NCI-H2227 (cell line): ENCODE measurements around the gene INVS.
"Not testable (repeated sequence)": the region's sequence is repeated elsewhere in the genome, so short reads cannot be mapped to it uniquely, and the experiment has no call there.

Source experiments
- DNase-seq: peaks from one replicate; lab custom pipeline; 2025; ENCODE audit not compliant: unreplicated experiment; lab: John Stamatoyannopoulos, UW

INVS gene, protein sequence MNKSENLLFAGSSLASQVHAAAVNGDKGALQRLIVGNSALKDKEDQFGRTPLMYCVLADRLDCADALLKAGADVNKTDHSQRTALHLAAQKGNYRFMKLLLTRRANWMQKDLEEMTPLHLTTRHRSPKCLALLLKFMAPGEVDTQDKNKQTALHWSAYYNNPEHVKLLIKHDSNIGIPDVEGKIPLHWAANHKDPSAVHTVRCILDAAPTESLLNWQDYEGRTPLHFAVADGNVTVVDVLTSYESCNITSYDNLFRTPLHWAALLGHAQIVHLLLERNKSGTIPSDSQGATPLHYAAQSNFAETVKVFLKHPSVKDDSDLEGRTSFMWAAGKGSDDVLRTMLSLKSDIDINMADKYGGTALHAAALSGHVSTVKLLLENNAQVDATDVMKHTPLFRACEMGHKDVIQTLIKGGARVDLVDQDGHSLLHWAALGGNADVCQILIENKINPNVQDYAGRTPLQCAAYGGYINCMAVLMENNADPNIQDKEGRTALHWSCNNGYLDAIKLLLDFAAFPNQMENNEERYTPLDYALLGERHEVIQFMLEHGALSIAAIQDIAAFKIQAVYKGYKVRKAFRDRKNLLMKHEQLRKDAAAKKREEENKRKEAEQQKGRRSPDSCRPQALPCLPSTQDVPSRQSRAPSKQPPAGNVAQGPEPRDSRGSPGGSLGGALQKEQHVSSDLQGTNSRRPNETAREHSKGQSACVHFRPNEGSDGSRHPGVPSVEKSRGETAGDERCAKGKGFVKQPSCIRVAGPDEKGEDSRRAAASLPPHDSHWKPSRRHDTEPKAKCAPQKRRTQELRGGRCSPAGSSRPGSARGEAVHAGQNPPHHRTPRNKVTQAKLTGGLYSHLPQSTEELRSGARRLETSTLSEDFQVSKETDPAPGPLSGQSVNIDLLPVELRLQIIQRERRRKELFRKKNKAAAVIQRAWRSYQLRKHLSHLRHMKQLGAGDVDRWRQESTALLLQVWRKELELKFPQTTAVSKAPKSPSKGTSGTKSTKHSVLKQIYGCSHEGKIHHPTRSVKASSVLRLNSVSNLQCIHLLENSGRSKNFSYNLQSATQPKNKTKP

DNA sequence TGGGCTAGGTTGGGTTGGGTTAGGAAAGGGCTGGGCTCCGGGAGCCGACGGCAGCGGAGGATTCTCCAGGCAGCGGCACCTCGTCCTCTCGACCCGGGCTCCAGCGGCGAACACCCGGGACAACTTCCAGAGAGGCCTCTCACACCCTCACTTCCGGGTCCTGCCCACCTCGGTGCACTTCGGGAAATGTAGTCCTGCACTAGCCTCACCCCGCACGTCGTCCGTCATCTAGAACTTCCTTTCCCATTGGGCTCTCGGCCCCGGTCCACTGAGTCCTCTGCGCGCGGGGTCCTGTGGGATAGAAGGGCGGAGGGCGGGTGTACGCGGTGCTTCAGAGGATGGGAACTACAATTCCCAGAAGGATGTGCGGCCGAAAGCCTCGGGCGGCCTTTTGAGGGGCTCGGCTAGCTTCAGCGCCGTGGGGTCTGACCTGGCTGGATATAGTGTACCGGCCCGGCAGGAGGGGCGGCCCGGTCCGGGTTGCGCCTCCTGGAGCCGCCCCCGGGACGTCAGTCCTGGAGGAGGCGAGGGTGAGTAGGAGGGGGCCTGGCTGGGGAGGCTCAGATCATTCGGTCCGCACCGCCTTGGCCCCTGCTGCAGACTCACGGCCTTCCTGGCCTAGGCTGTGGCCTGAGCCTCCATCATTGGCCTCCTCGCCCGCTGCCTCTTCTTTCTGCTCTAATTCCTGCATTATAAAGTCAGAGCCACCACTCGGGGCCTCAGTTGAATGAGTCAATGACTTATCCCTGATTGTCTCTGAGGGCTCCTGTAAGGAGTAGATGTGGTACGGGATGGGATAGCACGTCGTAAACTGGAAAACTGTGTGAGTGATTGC is at the start of gene INVS, which contains the start of gene ERP44:
Gene INVS, plus strand, starts transcription at position 357 of the 835 bp plus-strand sequence. CDS start 5,279 bp downstream, outside the sequence.
Gene ERP44, minus strand, starts transcription at position 114 of the 835 bp plus-strand sequence. CDS start 160 bp downstream, outside the sequence.
- peak; percentile 97 for DNase-seq

DNA sequence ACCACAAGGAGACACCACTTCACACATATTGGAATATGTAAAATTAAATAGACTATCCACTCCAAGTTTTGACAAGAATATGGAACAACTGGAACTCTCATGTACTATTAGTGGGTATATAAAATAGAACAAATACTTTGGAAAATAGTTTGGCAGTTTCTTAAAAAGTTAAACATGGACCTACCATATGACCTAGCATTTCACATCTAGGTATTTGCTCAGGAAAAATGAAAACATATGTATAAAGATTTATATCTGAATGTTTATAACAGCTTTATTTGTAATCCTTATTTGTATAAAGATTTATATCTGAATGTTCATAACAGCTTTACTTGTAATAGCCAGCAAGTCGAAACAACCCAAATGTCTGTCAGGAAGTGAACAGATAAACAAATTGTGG is 49.5 kb upstream of the INVS start:
- no peak for DNase-seq

DNA sequence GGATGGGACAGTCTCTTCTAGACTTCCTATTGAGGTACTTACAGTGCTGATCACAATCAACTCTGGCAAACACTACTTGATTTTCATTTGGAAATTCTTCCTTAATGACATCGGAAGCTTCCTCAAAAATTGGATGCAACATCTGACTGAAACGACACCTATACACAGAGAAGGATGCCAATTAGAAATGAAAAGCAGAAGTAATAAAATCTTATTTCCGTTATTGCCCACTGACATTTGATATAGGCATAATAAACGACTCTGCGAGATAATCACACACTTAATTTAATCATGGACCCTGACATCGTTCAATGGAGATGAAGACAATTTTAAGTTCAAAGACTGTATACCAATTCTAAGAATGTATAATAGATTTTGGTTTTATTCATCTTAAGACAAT is 46.7 kb upstream of the INVS start:
- no peak for DNase-seq

DNA sequence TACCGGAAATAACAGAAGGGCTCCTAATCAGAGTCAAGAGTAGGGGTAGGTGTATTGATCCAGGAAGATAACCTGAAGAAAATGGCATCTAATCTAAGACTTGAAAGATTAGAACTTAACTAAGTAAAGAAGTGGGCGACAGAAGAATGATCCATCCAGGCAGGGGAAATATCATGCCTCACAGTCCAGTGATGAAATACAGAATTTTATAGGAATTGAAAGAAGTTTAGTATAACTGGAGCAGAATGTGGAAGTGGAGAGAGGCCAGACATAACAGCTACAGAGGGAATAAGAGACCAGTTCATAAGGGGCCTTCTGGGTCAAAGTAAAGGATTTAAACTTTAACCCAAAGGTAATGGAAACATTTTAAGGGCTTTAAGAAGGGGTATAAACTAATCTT is 42.5 kb upstream of the INVS start:
- no peak for DNase-seq

DNA sequence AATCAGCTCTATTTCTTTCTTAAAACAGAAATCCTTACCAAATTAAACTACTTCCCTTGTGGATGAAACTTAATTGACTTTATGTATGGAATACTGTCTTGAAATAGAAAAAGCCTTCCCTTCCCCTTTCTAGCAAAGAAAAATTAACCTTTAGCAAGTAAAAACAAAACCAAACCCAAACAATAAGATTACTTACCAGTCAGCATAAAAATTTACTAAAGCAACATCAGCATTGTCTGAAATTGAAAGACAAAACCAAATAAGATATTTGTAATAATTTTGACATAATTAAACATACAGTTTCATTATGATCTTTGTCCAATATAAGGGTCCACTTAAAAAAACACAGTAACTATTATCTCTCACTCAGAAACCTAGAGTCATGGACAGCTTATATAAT is 41.4 kb upstream of the INVS start:
- no peak for DNase-seq

DNA sequence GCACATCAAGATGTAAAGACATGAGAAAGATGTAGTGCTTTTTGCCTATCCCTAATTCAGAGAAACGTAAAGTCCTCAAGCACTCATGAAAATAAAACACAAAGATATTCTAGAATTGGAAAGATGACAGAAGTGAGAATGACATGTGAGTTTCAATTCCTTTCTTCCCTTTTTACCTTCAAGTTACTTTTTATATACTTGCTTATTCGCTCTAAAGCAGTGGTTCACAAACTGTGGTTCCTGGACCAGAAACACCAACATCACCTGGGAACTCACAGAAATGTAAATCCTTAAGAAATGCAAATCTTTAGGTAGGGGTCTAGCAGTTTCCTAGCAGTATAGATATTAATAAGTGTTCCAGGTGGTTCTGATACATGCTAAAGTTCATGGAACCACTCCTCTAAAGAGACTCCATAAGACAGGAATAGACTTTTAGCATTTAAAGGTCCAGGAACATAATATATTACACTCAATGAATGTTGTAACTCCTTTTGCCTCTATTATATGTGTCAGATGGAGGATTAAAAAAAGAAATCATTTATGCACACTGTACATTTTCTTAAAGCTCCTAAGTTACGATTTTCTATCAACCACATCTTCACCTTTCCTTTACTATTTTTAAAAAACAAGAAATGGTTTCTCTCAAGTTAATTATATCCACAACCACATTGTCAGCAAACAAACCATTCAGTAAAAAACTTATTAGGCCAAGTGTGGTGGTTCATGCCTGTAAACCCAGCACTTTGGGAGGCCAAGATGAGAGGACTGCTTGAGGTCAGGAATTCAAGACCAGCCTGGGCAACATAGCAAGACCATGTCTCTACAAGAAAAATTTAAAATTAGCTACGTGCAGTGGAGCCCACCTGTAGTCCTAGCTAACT is 40.1 kb upstream of the INVS start:
- no peak for DNase-seq

DNA sequence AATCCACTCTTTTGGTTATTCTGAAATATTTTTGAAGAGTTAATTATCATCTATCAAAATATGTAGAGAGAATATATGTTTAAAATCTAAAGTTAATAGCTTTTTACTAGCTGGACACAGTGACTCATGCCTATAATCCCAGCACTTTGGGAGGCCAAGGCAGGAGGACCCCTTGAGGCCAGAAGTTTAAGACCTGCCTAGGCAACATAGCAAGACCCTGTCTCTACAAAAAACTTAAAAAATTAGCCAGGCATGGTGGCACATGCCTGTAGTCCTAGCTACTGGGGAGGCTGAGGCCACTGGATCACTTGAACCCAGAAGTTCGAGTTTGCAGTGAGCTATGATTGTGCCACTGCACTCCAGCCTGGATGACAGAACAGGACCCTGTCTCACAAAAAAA is 36.4 kb upstream of the INVS start:
- not testable (repeated sequence) for DNase-seq

DNA sequence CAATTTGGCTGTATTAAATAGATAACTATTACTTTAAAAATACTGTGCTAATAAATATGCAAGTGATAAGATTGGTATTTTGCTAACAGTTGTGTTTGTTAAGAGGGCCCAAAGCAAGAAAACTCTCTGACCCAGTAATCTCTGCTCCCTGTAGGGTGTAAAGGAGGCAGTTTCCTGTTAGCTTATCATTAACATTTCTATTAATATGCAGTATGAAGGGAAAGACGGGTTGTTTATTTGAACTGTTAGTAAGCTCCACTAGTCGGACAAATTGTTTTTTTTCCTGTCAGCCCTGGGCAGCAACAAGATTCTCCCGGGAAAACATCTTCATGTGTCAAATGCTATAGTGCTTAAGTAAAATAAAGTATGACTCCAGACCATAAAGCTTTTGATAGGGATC is 35.9 kb upstream of the INVS start:
- no peak for DNase-seq

DNA sequence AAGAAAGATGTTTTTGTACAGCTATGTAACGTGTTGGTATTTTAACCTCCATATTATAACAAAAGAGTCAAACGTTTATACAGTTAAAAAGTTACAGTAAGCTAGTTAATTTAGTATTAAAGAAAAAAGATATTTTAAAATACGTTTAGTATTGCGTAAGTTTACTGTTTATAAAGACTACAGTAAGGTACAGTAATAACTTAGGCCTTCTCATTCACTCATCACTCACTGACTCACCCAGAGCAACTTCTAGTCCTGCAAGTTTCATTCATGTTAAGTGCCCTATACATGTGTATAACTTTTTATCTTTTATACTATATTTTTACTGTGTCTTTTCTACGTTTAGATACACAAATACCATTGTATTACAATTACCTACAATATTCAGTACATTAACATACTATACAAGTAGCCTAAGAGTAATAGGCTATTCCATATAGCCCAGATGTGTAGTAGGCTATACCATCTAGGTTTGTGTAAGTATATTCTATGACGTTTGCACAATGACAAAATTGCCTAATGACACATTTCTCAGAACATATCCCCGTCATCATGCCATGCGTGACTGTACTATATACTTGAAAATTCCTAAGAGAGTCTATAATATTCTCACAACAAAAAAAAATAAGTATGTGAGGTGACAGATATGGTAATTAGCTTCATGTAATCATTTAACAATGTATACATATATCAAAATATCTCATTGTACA is 34.0 kb upstream of the INVS start:
- no peak for DNase-seq

DNA sequence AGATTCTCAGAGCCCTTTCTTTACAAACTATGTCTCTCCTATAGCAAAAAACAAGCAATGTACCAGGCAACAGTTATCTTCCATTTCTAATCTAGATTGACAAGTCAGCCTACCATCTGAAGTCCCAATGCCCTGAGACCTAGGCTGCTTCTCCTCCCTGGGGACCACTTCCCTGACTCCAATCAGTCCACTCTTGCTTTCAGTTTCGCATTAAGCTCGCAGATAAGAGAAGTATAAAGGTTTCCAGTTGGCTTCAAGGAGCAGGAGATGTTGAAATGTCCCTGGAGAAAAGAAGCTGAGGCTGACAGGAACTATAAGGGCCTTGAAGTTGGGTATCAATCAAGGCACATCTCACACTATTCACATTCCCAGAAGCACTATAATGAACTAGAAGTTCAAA is 32.5 kb upstream of the INVS start:
- DNase-seq = no peak

DNA sequence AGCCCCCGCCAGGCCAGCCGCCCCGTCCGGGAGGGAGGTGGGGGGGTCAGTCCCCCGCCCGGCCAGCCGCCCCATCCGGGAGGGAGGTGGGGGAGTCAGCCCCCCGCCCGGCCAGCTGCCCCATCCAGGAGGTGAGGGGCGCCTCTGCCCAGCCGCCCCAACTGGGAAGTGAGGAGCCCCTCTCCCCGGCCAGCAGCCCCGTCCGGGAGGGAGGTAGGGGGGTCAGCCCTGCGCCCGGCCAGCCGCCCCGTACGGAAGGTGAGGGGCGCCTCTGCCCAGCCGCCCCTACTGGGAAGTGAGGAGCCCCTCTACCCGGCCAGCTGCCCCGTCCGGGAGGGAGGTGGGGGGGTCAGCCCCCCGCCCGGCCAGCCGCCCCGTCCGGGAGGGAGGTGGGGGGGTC is 31.1 kb upstream of the INVS start:
- not testable (repeated sequence) for DNase-seq

DNA sequence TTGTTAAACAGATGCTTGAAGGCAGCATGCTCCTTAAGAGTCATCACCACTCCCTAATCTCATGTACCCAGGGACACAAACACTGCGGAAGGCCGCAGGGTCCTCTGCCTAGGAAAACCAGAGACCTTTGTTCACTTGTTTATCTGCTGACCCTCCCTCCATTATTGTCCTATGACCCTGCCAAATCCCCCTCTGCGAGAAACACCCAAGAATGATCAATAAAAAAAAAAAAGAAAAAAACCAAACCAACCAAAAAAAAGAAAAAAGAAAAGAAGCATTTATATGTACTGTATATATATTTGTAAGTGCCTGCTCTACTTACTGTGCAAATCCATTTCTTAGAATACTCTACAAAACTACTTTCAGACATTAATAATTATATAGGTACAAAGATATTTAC is 30.0 kb upstream of the INVS start:
- not testable (repeated sequence) for DNase-seq

DNA sequence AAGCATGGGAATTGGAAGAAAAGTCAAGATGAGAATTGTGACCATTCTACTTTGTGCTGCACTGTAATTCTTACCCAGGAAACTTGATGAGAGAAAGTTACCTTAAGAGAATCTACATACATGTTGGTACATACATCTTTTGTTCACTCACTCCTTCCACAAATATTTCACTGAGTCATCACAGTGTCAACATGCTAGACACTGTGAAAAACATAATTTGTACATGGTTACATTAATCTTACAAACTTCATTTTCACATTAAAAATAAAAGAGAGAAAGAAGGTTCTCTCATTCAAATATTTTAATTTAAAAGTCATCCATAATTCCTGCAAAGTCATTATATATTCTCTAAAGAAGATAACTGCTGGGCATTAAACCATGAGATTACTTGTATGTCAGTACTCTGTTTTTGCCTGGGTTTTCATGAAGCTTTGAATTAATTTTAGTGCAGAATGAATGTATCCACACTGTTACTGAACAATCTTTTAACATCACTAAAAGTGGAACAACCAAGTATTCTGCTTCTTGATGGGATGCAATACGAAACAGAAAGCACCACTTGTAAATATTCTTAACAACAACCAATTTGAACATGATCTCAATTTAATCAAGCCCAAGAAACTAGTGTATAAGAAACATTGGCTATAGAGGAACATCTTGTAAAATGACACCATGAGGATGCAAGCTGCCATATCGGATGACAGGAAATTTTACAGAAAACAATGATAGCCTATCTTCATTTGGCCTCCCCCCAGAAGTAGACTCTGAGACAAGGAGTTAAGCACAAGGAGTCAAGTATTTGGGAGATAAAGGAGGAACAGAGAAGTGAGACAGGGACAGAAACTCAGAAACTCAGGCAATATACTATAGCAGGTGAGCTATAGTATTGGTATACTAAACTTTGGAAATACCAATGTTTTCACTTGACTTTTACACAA is 28.7 kb upstream of the INVS start:
- DNase-seq = no peak

DNA sequence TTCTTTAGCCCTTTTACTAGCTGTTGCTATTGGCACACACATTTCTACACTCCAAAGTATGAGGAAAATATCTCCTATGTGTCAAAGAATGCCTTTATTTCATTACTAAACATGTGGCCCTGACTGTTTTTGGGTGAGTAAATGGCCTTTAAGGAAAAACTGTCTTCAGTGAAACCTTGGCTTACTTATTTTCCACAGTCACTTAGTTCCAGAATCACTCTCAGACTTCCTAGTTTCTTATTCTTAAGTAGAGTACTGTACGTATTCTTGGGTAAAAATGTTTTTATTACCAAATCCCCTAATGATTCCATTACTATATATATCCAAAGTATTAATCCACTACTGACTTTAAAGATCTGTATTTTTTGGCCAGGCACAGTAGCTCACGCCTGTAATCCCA is 27.8 kb upstream of the INVS start:
- no peak for DNase-seq

DNA sequence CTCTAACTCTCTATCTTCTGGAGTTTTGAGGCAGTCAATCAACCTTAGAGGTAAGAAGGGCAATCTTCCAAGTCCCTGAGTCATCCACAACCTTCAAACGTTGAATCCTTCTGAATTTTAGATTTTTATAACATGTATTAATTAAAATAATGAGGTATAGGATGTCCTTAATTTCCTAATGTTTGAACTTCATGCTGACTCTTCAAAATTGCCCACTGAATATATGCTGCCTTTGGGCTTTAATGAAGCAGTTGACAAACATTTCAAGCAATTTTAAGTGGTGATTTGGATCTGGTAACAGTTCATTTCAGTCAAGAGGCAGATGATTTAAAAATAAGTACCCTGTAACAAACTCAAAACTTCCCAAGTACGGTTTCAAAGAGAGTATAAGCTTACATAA is 26.2 kb upstream of the INVS start:
- DNase-seq = no peak

DNA sequence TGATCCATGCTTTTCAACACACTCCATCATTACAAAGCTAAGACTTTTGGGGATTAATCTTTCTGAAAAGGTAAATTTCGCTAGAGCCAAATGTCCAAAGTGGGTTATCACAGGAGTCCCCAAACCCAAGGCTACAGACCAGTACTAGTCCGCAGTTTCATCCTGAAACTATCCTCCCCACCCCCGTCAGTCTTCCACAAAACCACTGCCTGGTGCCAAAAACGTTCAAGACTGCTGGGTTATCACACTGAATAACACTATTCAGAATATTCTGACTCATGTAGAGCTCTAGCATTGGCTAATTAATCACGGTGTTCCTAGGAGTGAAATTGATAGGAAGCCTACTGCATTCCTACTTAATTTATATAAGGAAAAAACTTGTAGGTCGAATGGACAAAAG is 24.9 kb upstream of the INVS start:
- no peak for DNase-seq

DNA sequence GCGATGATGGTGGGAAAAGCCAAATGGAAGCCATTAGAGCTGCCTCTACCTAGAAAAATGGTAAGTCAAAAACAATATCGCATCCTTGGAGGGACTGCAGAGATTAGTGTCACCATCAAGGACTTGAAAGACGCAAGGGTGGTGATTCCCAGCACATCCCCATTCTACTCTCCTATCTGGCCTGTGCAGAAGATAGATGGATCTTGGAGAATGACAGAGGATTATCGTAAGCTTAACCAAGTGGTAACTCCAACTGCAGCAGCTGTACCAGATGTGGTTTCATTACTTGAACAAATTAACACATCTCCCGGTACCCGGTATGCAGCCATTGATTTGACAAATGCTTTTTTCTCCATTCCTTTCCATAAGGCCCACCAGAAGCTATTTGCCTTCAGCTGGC is 24.1 kb upstream of the INVS start:
- no peak for DNase-seq

DNA sequence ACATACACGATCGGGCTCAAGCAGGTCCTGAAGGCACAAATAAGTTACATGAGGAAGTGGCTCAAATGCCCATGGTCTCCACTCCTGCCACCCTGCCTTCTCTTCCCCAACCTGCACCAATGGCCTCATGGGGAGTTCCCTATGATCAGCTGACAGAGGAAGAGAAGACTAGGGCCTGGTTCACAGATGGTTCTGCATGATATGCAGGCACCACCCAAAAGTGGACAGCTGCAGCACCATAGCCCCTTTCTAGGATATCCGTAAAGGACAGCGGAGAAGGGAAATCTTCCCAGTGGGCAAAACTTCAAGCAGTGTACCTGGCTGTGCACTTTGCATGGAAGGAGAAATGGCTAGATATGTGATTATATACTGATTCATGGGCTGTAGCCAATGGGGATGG is 22.8 kb upstream of the INVS start:
- not testable (repeated sequence) for DNase-seq
